NT2/D1 (cell line): ENCODE measurements around the gene CCER1.

Experiments used
- YY1 ChIP-seq: IDR thresholded peaks from 2 replicates; pipeline ENCODE4 v1.6.1; 2011; ENCODE audit not compliant: insufficient read length, insufficient read depth
- ZNF274 ChIP-seq: IDR thresholded peaks from 2 replicates; pipeline ENCODE4 v1.6.1; 2011; ENCODE audit warnings: mild to moderate bottlenecking, low read depth, low read length

DNA sequence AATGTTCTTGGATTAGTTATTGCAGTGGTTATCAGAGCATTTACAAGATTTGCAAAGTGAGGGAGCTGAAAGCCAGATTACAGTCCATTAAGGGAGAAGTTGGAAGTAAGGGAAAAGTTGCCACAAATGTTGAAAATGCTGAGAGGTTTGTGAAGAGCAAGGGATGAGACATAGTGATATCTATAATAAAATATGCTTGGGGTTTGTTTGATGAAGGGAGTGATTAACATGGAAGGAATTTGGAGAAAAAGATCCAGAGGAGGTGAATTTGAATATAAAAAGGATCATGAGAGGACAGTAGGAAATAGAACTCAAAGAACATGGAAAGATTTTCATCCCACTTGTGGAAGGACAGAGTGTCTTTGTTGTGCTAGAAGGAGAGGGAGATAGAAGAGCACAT, 19.3 kb upstream of the CCER1 start:
- no peak for TF ChIP-seq YY1
- TF ChIP-seq ZNF274, result no peak
